Pons (tissue), 1 donor: ENCODE measurements around the gene MRPS10.
"Not testable (repeated sequence)": the region's sequence is repeated elsewhere in the genome, so short reads cannot be mapped to it uniquely, and the experiment has no call there.

Experiments used
- DNase-seq: peaks from one replicate; pipeline ENCODE4 v3.0.0-alpha.2; 2016; ENCODE audit warnings: low spot score

Gene MRPS10

GRCh38 chr6:42207559-42207958, 10.1 kb downstream of the MRPS10 start:
- not testable (repeated sequence) for DNase-seq

- no peak for DNase-seq
These were observed 12.8 kb downstream of the MRPS10 start for GRCh38 chr6:42204768-42205282.

GRCh38 chr6:42203183-42203582, 14.5 kb downstream of the MRPS10 start:
- DNase-seq, result no peak

- not testable (repeated sequence) for DNase-seq
These were observed 15.3 kb downstream of the MRPS10 start for GRCh38 chr6:42202131-42202915.

- DNase-seq, result no peak
These were observed 16.3 kb downstream of the MRPS10 start for GRCh38 chr6:42201382-42201781.

- DNase-seq, result no peak
These were observed 17.6 kb downstream of the MRPS10 start for GRCh38 chr6:42200035-42200434.

- no peak for DNase-seq
These were observed 18.3 kb downstream of the MRPS10 start for GRCh38 chr6:42199106-42199981.

- no peak for DNase-seq
These were observed 19.9 kb downstream of the MRPS10 start for GRCh38 chr6:42197555-42198362.

GRCh38 chr6:42195415-42195814, 22.2 kb downstream of the MRPS10 start:
- DNase-seq, result no peak

- DNase-seq, result no peak
These were observed 23.6 kb downstream of the MRPS10 start for GRCh38 chr6:42194056-42194455.

- DNase-seq, result no peak
These were observed 24.2 kb downstream of the MRPS10 start for GRCh38 chr6:42193491-42193894.

- not testable (repeated sequence) for DNase-seq
These were observed 25.3 kb downstream of the MRPS10 start for GRCh38 chr6:42192385-42192784.

GRCh38 chr6:42190554-42191183, 27.0 kb downstream of the MRPS10 start:
- DNase-seq, result no peak

GRCh38 chr6:42188406-42188805, 29.3 kb downstream of the MRPS10 start:
- DNase-seq, result no peak

GRCh38 chr6:42185597-42185996, 32.1 kb downstream of the MRPS10 start:
- DNase-seq, result no peak

GRCh38 chr6:42184475-42184874, 33.2 kb downstream of the MRPS10 start:
- no peak for DNase-seq

- DNase-seq, result no peak
These were observed 35.6 kb downstream of the MRPS10 start for GRCh38 chr6:42182101-42182500.

GRCh38 chr6:42179945-42180313, 37.7 kb downstream of the MRPS10 start:
- DNase-seq, result no peak

GRCh38 chr6:42179261-42179944, 38.3 kb downstream of the MRPS10 start:
- DNase-seq, result no peak

GRCh38 chr6:42177514-42178364, 39.9 kb downstream of the MRPS10 start:
- no peak for DNase-seq
